ACHN (cell line): ENCODE data around the gene EPHX1.

Experiments
- DNase-seq: peaks from one replicate; pipeline ENCODE4 v3.0.0-alpha.2; 2015
- in situ Hi-C: cut with HindIII; loops from 2 replicates; pipeline ENCODE4 v1.10.0; 2017; ENCODE audit warnings: low sequenced_read_pairs, low pct_ligation_motif_present, low pct_unique_long_range_greater_than_20kb

The EPHX1 gene

GRCh38 chr1:225868631-225869330 lies 58.9 kb downstream of the EPHX1 start:
- in situ Hi-C loops = no loop called here
- no peak for DNase-seq

GRCh38 chr1:225870911-225871310 lies 61.0 kb downstream of the EPHX1 start:
- no peak for DNase-seq
- in situ Hi-C loops = no loop called here

GRCh38 chr1:225871359-225872074 lies 61.6 kb downstream of the EPHX1 start:
- in situ Hi-C loops = no loop called here
- no peak for DNase-seq

DNA sequence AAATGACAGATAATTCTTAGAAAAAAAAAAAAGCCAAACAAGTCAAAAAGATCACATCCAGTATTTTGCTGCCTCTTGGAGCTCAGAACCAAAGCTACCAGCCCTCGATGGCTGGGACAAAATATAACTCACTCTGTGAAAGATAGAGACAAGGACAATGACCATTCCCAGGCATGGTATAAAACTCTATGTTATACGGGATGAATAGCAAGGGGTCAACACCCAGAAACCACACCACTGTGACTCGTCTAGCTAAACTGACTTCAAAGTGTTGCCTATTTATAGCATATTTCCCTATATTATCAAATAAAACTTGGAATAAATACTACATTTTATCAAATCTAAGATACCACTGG lies 62.1 kb downstream of the EPHX1 start:
- in situ Hi-C loops = no loop called here
- DNase-seq = no peak

- DNase-seq = no peak
Measured at GRCh38 chr1:225873281-225873850, 63.4 kb downstream of the EPHX1 start.

DNA sequence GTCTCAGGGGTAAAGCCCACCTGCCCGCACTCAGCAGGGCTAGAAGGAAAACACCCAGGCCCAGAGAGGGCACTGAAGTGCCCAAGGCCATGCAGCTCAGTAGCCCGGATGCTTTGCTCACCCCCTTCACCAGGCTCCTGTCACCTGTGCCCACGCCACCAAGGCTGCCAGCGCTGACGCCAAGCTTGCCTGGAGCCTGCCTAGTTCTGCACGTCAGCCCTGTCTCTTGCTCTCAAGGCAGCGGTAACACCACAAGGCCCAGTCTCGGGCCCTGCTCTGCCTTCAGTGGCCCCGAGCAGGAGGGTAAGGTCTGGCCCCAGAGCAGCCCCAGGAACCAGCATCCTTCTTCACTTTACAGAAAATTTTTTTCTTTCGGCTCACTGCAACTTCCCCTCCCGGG lies 64.5 kb downstream of the EPHX1 start:
- in situ Hi-C loops = no loop called here
- no peak for DNase-seq

More at GRCh38 chr1:225873281-225873850, 63.4 kb downstream of the EPHX1 start:
- in situ Hi-C loops = no loop called here

DNA sequence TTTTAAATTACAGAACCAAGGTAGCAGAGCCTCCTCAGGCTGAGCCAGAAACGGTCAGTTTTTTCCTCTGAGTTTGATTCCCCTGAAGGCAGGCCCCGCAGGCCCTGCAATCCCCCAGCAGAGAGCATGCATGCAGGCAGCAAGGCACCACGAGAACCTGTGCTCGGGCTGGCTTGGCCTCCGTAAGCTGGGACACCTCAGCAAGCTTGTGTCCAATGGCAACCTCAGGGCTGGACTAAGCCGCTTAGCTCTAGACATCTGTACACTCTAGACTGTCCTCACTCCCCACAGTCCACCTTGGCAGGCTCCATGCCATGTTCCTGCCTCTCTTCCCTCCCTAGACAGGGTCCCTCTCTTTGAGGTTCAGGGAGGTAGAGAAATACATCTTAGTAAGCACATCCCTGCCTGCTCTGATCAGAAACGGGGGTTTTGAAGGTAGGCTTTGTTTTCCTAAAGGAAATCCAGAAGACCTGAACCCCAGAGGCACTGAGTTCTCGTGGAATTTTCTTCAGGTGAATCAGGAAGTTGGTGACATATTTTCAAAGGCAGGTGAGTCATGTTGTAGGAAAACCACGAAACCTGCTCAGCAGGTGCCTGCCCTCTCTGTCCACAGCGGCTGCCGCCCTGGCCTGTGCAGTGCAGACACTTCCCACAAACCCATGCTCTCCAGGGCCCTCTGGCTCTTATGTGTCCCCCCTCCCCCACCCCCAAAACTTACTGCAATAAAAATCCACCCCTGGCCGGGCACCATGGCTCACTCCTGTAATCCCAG lies 65.3 kb downstream of the EPHX1 start:
- DNase-seq = no peak
- in situ Hi-C loops = no loop called here

DNA sequence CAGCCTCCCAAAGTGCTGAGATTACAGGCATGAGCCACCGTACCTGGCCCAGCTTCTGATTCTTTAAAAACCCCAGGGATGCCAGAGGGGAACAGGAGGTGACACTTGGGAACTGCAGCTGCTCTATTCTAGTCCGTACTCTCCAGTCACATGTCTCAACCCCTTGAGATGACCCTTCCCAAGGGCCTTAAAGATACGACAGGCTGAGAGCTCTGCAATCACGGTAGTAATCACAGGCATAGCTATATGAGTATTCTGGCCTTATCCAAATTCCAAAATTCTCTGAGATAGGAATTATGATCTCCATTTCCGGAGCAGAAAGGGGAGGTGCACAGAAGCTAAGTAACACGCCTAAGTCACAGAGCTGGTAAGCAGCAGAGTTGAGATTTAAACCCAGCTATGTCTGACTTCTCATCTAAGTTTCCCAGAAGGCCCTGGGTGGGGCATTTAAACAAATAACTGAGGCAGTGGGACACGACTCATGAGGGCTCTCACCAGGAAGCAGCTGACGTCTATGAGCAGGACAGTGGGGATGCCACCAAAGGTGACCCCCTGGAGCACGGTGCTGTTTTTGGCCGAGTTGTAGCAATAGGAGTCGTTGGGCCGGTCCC lies 67.1 kb downstream of the EPHX1 start:
- DNase-seq = no peak
- in situ Hi-C loops = no loop called here

DNA sequence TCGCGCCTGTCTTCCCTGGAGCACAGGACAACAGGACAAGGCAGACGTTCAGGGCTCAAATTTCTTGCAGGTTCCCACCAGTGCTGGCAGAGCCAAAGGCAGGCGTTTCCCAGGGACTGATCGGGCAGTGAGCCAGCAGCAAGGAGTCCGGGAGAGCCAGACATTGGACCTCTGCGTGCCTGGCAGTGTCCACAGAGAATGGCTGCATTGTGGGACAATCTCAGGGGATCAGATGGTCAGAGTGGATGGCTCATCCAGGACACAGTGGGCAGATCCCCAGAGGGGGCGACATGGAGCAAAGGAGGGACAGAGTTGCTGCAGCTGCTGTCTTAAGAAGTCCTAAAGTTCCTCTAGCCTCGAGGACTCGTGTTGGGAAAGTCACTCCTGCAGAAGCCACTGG lies 67.7 kb downstream of the EPHX1 start:
- DNase-seq = peak; percentile 41
- in situ Hi-C loops = no loop called here

GRCh38 chr1:225878282-225878681 lies 68.4 kb downstream of the EPHX1 start:
- no peak for DNase-seq
- in situ Hi-C loops = no loop called here

- in situ Hi-C loops = no loop called here
- DNase-seq = no peak
Measured at GRCh38 chr1:225879521-225880221, 69.7 kb downstream of the EPHX1 start.

GRCh38 chr1:225880222-225880588 lies 70.3 kb downstream of the EPHX1 start:
- in situ Hi-C loops = no loop called here

GRCh38 chr1:225880636-225881035 lies 70.7 kb downstream of the EPHX1 start:
- in situ Hi-C loops = no loop called here

More at GRCh38 chr1:225880222-225880588, 70.3 kb downstream of the EPHX1 start:
- DNase-seq = no peak

GRCh38 chr1:225881081-225881958 lies 71.4 kb downstream of the EPHX1 start:
- in situ Hi-C loops = no loop called here
- DNase-seq = peak; percentile 38

More at GRCh38 chr1:225880636-225881035, 70.7 kb downstream of the EPHX1 start:
- no peak for DNase-seq

- peak; percentile 88 for DNase-seq
Measured at GRCh38 chr1:225881959-225882693, 72.2 kb downstream of the EPHX1 start, which contains the start of gene TMEM63A. TMEM63A (minus strand) TSS chr1:225882380; CDS start chr1:225877580, 4,800 bp downstream.

GRCh38 chr1:225882694-225883615 lies 73.0 kb downstream of the EPHX1 start:
- peak; percentile 70 for DNase-seq
- in situ Hi-C loops = no loop called here

More at GRCh38 chr1:225881959-225882693, 72.2 kb downstream of the EPHX1 start, which contains the start of gene TMEM63A:
- in situ Hi-C loops = no loop called here
